Stimulated activated CD8-positive, alpha-beta memory T cell treated with anti-CD3 and anti-CD28 coated beads, Interleukin-4, amount 100 ng/mL, for 4 hours (primary cell): ENCODE results near the gene SDK2.

Experiments used
- DNase-seq, 2 donors: peaks; one replicate each; pipeline ENCODE4 v3.0.0-alpha.2; 2020; ENCODE audit warnings: low read depth in 2 of 2, low spot score in 1 of 2

SDK2 gene

GRCh38 chr17:73589363-73589980 lies 54.8 kb downstream of the SDK2 start:
- DNase-seq, result no peak

GRCh38 chr17:73588891-73589290 lies 55.4 kb downstream of the SDK2 start:
- DNase-seq, result no peak

GRCh38 chr17:73588301-73588846 lies 55.9 kb downstream of the SDK2 start:
- no peak for DNase-seq

DNA sequence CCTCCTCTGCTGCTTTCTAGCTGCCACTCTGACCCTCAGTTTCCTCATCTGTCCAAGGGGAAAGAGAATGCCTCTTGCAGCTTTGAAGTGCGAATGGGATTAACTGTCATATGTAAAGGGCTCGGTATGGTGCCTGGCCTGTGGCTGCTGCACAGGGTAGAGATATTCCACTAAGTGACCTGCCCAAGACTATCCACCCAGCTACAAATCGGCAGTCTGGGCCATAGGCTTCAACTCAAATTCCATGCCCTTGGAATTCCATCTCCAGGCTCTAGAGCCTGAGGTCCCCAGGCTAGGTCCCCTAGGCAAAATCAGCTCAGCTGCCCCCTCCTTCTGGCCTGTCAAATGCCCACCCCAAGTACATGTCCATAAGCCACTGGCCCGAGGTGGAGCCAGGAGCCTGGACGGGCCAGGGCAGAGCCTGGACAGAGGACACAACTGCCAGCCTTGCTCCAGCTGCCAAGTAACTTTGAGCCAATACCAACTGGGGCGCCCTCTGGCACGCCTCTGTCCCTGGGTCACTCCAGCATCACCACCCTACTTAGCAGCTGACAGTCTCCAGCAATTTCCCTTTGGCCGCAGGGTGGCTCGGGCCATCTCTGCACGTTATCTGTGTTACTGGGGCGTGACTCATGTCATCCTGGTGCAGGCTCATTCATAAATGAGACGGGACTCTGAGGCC lies 57.2 kb downstream of the SDK2 start:
- no peak for DNase-seq

- DNase-seq, result no peak
Observed at GRCh38 chr17:73586275-73586832, 57.9 kb downstream of the SDK2 start.

GRCh38 chr17:73585583-73585982 lies 58.7 kb downstream of the SDK2 start:
- DNase-seq, result no peak

GRCh38 chr17:73584987-73585386 lies 59.3 kb downstream of the SDK2 start:
- DNase-seq, result no peak

- DNase-seq, result no peak
Observed at GRCh38 chr17:73584049-73584448, 60.2 kb downstream of the SDK2 start.

- no peak for DNase-seq
Observed at GRCh38 chr17:73582821-73583220, 61.4 kb downstream of the SDK2 start.

- DNase-seq, result no peak
Observed at GRCh38 chr17:73582359-73582758, 61.9 kb downstream of the SDK2 start.

- no peak for DNase-seq
Observed at GRCh38 chr17:73581379-73581778, 62.9 kb downstream of the SDK2 start.

DNA sequence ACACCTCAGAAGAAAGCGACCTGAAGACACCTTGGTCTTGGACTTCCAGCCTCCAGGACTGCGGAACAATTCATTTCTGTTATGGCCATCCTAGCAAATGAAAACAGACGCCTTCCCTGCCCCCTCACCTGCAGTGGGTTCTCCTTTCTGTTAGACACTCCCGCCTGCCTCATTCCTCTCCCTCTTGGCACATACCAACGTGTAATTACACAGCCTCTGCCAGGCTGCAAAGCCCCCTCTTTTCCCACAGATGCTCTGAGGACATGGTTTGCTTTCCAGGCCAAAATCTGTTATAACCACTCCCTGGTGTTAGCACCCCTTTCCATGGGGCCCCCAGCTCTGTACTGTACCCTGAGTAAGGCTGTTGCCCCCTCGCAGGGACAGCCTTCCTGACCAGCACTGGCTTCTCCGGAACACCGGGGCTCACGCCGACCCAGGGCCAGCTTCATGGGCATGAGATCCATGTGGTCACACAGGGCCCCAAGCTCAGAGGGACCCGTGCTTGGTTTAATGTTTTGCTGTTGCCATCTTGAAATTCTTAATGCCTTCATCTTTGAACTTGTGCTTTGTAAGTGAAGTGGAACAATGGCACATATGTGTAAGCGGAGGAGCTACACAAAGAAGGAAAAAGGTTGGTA lies 64.1 kb downstream of the SDK2 start:
- DNase-seq, result no peak

GRCh38 chr17:73576556-73577098 lies 67.6 kb downstream of the SDK2 start:
- no peak for DNase-seq

- no peak for DNase-seq
Observed at GRCh38 chr17:73575470-73576221, 68.6 kb downstream of the SDK2 start.

DNA sequence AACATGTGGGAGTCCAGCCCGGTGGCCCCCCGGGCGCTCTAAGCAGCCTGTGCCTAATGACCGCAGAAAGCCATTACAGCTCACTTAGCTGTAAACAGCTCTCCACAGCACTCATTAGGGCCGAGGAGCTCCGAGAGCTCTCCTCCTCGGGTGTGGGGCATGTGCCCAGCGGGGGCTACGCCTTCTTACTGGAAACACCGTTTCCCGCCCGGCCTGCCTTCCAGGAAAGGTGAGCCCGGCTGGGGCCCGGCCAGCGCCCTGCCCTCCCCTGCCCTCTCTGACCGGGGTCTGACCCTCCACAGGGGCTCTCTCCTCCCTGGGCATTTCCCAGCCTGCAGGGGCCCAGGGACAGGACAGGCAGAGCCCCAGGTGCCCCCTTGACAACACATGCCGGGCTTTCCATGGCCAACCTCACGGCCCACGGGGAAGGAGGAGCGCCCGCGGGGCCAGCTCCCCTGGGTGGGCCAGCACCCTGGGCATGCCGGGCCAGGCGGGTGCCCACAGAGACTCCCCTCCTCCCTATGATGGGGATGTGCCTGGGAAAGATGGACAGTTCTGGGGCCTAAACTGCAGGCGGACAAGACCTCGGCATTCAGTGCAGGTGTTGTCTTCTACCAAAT lies 72.6 kb downstream of the SDK2 start:
- DNase-seq, result no peak

GRCh38 chr17:73569762-73570319 lies 74.4 kb downstream of the SDK2 start:
- DNase-seq, result no peak

DNA sequence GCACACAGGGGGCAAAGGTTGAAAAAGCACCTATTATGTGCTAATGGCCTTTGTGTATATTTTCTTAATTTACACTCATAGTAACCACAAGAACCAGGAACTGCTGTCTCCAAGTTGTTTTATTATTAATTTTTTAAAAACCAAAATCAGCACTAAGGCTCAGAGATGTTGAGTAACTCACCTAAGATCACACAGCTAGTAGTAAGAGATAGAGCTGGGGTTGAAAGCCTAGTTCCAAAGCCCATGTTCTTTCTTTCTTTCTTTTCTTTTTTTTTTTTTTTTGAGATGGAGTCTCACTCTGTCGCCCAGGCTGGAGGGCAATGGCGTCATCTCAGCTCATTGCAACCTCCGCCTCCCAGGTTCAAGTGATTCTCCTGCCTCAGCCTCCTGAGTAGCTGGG lies 75.3 kb downstream of the SDK2 start:
- no peak for DNase-seq

GRCh38 chr17:73566905-73567782 lies 77.1 kb downstream of the SDK2 start:
- no peak for DNase-seq

- DNase-seq, result no peak
Observed at GRCh38 chr17:73564843-73565242, 79.4 kb downstream of the SDK2 start.
